ENCODE results near the gene CALHM1.
A peak's percentile ranks its signal among the peaks of the same experiment; 100 is the strongest.
"Not testable (repeated sequence)": the region's sequence is repeated elsewhere in the genome, so short reads cannot be mapped to it uniquely, and the experiment has no call there.

The CALHM1 gene

DNA sequence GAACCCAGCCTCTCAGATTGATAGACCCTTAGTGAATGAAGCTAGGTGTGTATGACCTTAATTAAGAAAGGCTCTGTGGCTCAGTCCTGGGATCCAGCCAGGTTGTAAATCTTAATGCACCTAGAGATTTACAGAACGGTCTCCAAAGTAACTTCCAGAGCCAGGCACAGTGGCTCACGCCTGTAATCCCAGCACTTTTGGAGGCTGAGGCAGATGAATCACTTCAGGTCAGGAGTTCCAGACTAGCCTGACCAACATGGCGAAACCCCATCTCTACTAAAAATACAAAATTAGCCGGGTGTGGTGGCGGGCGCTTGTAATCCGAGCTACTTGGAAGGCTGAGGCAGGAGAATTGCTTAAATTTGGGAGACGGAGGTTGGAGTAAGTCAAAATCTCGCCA, 30.8 kb downstream of the CALHM1 start:
- no peak for DNase-seq

- no peak for DNase-seq
Observed at GRCh38 chr10:103423748-103424147, 35.0 kb downstream of the CALHM1 start.

DNA sequence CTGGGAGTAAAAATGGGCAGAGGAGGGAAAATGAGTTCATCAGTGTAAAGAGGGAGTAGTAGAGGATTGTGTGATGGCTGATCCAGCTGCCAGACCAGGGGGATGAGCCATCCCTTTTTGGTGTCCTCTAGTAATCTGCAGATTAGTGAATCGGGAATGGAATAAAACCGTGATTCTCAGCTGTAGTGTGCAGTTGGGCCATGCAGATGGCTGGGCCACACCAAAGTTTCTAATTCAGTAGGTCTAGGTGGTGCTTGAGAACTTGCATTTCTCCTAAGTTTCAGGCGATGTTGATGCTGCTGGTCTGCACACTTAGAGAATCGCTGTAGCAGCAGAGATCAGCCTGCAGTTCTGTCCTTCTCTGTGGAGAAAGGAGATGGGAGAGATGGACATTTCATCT, 39.6 kb downstream of the CALHM1 start:
- DNase-seq: no peak

DNA sequence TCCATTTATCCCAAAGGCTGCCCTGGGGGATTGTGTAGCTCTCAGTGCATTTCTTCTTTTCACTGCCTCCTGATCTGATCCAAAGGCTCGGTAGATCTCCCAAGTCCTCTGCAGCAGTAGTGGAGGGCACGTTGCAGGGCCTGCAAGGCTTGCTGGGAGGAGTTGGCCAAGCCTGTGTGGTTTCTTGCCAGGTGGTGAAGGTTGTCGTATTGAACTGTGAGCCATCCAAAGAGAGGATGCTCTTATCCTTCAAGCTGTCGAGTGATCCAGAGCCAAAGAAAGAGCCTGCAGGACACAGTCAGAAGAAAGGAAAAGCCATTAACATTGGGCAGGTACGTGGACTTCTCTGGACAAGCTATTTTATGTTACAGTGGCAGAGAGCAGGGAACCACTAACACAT, 41.1 kb downstream of the CALHM1 start:
- no peak for DNase-seq

DNA sequence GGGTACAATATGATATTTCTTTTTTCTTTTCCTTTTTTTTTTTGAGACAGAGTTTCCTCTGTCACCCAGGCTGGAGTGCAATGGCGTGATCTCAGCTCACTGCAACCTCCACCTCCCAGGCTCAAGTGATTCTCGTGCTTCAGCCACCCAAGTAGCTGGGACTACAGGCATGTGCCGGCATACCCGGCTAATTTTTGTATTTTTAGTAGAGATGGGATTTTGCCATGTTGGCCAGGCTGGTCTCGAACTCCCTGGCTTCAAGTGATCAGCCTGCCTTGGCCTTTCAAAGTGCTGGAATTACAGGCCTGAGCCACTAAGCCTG, 41.6 kb downstream of the CALHM1 start:
- DNase-seq: not testable (repeated sequence)

- DNase-seq: peak; percentile 49
Observed at GRCh38 chr10:103416436-103417147, 42.1 kb downstream of the CALHM1 start.

GRCh38 chr10:103415581-103415980, 43.1 kb downstream of the CALHM1 start:
- no peak for DNase-seq

GRCh38 chr10:103413564-103413963, 45.1 kb downstream of the CALHM1 start:
- no peak for DNase-seq
